Vagina (tissue), 2 donors: ENCODE measurements around the gene ENO1. TPM values are rescaled to one million over a fixed set of nuclear protein-coding genes. Genes with fewer than 3 reads are reported as not detected.
"Not testable (repeated sequence)": the region's sequence is repeated elsewhere in the genome, so short reads cannot be mapped to it uniquely, and the experiment has no call there.

Experiments
- DNase-seq, 2 donors: peaks; one replicate each; pipeline ENCODE4 v3.0.0-alpha.2; 2017; ENCODE audit errors: extremely low spot score in 2 of 2
- H3K27ac ChIP-seq: fragments of 200-600 bp; sonication (generic); one replicate; pipeline ENCODE4 v1.5.1; 2019
- H3K27me3 ChIP-seq: fragments of 200-600 bp; sonication (generic); one replicate; pipeline ENCODE4 v1.5.1; 2019
- H3K36me3 ChIP-seq, 2 donors: fragments of 200-600 bp; sonication (generic); one replicate each; pipeline ENCODE4 v1.5.1; 2017 to 2019
- H3K4me1 ChIP-seq: fragments of 200-600 bp; sonication (generic); one replicate; pipeline ENCODE4 v1.5.1; 2019
- H3K4me3 ChIP-seq, 2 donors: fragments of 200-600 bp; sonication (generic); 1 replicate in 1 of 2; 2 replicates in 1 of 2; pipeline ENCODE4 v1.5.1; 2016 to 2019
- H3K9me3 ChIP-seq: fragments of 200-600 bp; sonication (generic); one replicate; pipeline ENCODE4 v1.5.1; 2019
- CTCF ChIP-seq, 3 experiments: fragments of 450-650 bp in 2 of 3; fragments of 200-600 bp in 1 of 3; sonication (generic) in 1 of 3; IDR thresholded peaks; one replicate each; pipeline ENCODE4 v1.5.1; 2017 to 2019; ENCODE audit warnings: antibody characterized with exemption in 3 of 3, mild to moderate bottlenecking in 2 of 3, moderate library complexity in 2 of 3
- POLR2A ChIP-seq, 2 donors: fragments of 450-650 bp; IDR thresholded peaks; one replicate each; pipeline ENCODE4 v1.6.1; 2017; ENCODE audit warnings: antibody characterized with exemption in 2 of 2, mild to moderate bottlenecking in 2 of 2, moderate library complexity in 2 of 2
- POLR2AphosphoS5 ChIP-seq, 2 donors: sonication (generic); formaldehyde crosslinking; IDR thresholded peaks; one replicate each; pipeline ENCODE4 v1.9.0; 2017; ENCODE audit warnings: antibody characterized with exemption in 2 of 2, mild to moderate bottlenecking in 2 of 2, low read depth in 1 of 2; ENCODE audit not compliant: insufficient read depth in 1 of 2
- intact Hi-C: fragments of 100-400 bp; cut with DNase I; formaldehyde crosslinking; loops from one replicate; pipeline ENCODE4 v1.15.1; 2023
- total RNA-seq: library from RNA; depleted of rRNA; stranded (reverse); fragments of >200 nt; gene quantifications from one replicate; pipeline ENCODE4 v1.2.3, GENCODE V29; 2016

Gene ENO1
- total RNA-seq, 1 donor from 2014 or later: 558 TPM

GRCh38 chr1:8886589-8886988, 8.1 kb upstream of the ENO1 start:
- no peaks in the 10 kb centered on the region for H3K36me3 ChIP-seq
- DNase-seq: no peak
- TF ChIP-seq POLR2AphosphoS5 (IDR thresholded peaks at IDR 0.05; ENCODE audit: insufficient read depth in 1 of 2, low read depth in 1 of 2) (no peak), CTCF (IDR thresholded peaks at IDR 0.05) (no peak), POLR2A (IDR thresholded peaks at IDR 0.05) (no peak)
- H3K9me3 ChIP-seq: no peaks in the 10 kb centered on the region
- peaks cover 17% of the 10 kb centered on the region for H3K4me1 ChIP-seq
- intact Hi-C loops: no loop called here
- H3K27ac ChIP-seq: no peak overlapping the region
- H3K4me3 ChIP-seq: no peak overlapping the region
- no peaks in the 10 kb centered on the region for H3K27me3 ChIP-seq

GRCh38 chr1:8886031-8886524, 7.6 kb upstream of the ENO1 start:
- H3K27ac ChIP-seq, H3K27me3 ChIP-seq, DNase-seq, intact Hi-C loops, H3K9me3 ChIP-seq, H3K4me3 ChIP-seq, H3K36me3 ChIP-seq: not testable (repeated sequence)
- peaks cover 17% of the 10 kb centered on the region for H3K4me1 ChIP-seq

GRCh38 chr1:8884105-8884504, 5.6 kb upstream of the ENO1 start:
- H3K9me3 ChIP-seq, intact Hi-C loops, H3K36me3 ChIP-seq, H3K27ac ChIP-seq, H3K4me3 ChIP-seq, DNase-seq, H3K27me3 ChIP-seq: not testable (repeated sequence)
- H3K4me1 ChIP-seq: peaks cover 14% of the 10 kb centered on the region

GRCh38 chr1:8883491-8883890, 5.0 kb upstream of the ENO1 start:
- no peak for TF ChIP-seq POLR2A (IDR thresholded peaks at IDR 0.05)
- no peak for TF ChIP-seq POLR2AphosphoS5 (IDR thresholded peaks at IDR 0.05; ENCODE audit: insufficient read depth in 1 of 2, low read depth in 1 of 2)
- TF ChIP-seq CTCF (IDR thresholded peaks at IDR 0.05): no peak
- Histone ChIP-seq H3K36me3 (no peaks in the 10 kb centered on the region), H3K4me3 (no peak overlapping the region), H3K9me3 (no peaks in the 10 kb centered on the region), H3K27me3 (no peaks in the 10 kb centered on the region), H3K4me1 (peaks cover 14% of the 10 kb centered on the region), H3K27ac (no peak overlapping the region)
- no peak for DNase-seq
- intact Hi-C loops: no loop called here

GRCh38 chr1:8879922-8880676, 1.6 kb upstream of the ENO1 start:
- H3K4me3 ChIP-seq: peak overlapping the region in 1 of 2 donors; percentile 93

More at GRCh38 chr1:8879922-8880676, 1.6 kb upstream of the ENO1 start:
- TF ChIP-seq CTCF (IDR thresholded peaks at IDR 0.05) (no peak), POLR2AphosphoS5 (IDR thresholded peaks at IDR 0.05; ENCODE audit: insufficient read depth in 1 of 2, low read depth in 1 of 2) (peak in 1 of 2 donors; percentile 82)
- peaks cover 37% of the 10 kb centered on the region for H3K4me1 ChIP-seq
- no peaks in the 10 kb centered on the region for H3K9me3 ChIP-seq
- no peaks in the 10 kb centered on the region for H3K36me3 ChIP-seq
- intact Hi-C loops: no loop called here
- peak overlapping the region; percentile 98 for H3K27ac ChIP-seq
- DNase-seq: peak in 1 of 2 donors; percentile 94
- H3K27me3 ChIP-seq: no peaks in the 10 kb centered on the region
